HuH-7 (cell line): Measurements from ENCODE around the gene MFF.
"Not testable (repeated sequence)": the region's sequence is repeated elsewhere in the genome, so short reads cannot be mapped to it uniquely, and the experiment has no call there.

ENCODE experiments used
- DNase-seq: peaks from one replicate; pipeline ENCODE4 v3.0.0; 2011; ENCODE audit warnings: low spot score

MFF gene

GRCh38 chr2:227377467-227378351 is 52.7 kb downstream of the MFF start:
- DNase-seq, result no peak

DNA sequence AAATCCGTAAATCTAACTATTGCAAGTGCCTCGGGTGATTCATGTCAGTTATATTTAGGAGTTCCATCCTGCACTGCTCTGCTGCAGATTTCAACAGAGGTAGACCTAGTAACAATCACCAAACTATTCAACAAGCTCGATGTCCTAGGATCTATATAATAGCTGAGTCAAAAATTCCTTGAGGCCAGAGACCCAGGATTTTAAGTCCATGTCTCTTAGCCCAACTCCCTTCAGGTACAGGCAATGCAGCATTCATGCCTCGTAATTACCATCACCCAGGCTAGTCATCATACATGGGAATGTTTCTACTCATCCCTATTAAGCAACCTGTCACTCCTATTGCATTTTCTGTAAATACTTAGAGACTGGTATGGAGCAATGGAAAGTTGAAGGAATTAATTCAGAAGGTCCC is 53.3 kb downstream of the MFF start:
- DNase-seq, result no peak

- DNase-seq, result no peak
These were observed 54.0 kb downstream of the MFF start, which contains the start of gene TM4SF20 for GRCh38 chr2:227379095-227379494. Gene TM4SF20, minus strand, starts transcription at chr2:227379306. Its CDS starts 38 bp downstream, at chr2:227379268.

DNA sequence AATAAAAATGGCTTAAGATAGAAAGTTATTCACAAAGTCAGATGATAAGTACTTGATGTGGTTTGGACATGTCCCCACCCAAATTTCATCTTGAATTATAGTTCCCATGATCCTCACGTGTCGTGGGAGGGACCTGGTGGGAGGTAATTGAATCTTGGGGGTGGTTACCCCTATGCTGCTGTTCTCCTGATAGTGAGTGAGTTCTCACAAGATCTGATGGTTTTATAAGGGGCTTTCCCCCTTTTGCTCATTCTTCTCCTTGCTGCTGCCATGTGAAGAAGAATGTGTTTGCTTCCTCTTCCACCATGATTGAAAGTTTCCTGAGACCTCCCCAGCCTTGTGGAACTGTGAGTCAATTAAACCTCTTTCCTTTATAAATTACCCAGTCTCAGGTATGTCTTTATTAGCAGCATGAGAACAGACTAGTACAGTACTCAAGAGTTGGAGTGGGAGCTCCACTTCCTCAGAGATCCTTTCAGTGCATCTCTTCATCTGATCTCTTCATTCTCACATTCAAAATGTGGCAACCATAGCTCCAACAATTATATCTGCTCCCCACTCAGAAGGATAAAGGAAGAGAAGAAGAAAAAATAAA is 57.3 kb downstream of the MFF start:
- not testable (repeated sequence) for DNase-seq

GRCh38 chr2:227383686-227384085 is 58.6 kb downstream of the MFF start:
- no peak for DNase-seq

DNA sequence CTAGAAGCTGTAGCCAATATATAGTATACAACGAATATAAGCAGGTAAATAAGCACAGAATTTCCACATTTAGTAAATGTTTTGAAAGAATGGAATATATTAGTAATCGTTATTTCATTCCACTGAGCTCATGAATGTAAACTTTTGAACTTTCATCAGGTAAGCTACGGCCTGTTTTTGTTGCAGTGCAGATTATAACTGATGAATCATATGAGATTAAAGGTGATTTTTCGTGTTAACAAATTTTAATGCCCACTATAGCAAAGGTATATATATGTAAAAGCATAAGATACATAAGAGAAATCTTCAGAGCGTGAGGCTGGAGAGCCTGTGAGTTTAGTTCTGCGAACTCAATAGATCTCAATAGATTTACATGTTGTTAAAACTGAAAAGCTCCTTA is 61.6 kb downstream of the MFF start:
- no peak for DNase-seq

DNA sequence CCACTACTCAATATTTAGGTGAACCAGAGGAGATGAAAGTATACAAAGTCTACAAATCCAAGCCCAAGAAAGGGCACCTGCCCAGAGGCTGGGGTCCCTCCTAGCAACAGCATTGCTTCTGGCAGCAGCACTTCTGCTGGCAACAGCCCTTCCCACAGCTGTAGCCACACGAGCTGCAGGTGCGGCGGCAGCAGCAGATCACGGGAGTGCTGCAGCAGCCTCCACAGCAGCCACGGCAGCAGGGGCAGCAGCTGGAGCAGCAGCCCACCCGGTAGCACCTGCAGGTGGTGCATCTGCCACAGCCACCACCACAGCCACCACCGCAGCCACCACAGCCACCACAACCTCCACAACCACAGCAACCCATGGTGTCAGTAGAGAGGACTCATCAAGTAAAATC is 62.5 kb downstream of the MFF start, which contains the start of gene SCYGR1:
SCYGR1 (minus strand) TSS at position 367 of the 400 bp plus-strand sequence; CDS start at position 367, 0 bp downstream.
- DNase-seq, result not testable (repeated sequence)

DNA sequence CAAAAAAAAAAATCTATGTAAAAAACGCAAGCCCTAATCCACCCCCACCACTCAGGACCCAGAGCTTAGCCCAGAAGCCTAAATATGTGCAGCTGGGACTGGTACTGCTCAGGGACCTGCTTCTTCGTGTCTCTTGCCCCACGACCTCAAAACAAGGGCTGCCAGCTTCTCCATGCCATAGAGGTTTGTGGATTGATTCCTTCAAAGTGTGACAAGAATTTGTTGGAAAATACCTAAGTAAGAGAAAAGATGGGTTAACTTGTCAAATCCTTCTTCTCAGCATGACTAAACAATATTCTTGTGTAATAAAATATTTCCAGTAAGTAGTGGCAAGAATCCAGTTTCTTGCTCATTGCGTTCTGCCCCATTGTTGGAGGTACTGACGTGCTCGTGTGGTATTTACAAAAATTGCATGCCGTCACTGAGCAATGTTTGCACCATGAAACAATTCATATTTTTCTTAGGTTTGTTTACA is 63.5 kb downstream of the MFF start:
- no peak for DNase-seq

- no peak for DNase-seq
These were observed 64.2 kb downstream of the MFF start for GRCh38 chr2:227389231-227389630.

DNA sequence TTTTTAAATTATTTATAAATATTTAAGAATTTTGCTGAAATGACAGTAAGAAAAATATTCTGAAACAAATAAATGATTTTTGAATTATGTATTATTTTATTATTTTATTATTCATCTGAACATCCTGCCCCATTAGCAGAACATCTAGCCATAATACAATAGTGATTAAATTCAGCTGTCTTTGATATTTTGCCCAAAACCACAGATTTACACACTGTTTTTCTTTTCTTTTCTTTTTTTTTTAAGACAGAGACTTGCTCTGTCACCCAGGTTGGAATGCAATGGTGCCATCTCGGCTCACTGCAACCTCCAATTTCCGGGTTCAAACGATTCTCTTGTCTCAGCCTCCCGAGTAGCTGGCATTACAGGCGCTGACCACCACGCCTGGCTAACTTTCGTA is 64.6 kb downstream of the MFF start:
- no peak for DNase-seq

GRCh38 chr2:227390468-227391256 is 65.6 kb downstream of the MFF start:
- DNase-seq, result no peak

GRCh38 chr2:227394401-227394800 is 69.3 kb downstream of the MFF start:
- DNase-seq, result no peak

- DNase-seq, result no peak
These were observed 70.5 kb downstream of the MFF start for GRCh38 chr2:227395556-227395955.

- no peak for DNase-seq
These were observed 72.5 kb downstream of the MFF start for GRCh38 chr2:227397562-227397961.

DNA sequence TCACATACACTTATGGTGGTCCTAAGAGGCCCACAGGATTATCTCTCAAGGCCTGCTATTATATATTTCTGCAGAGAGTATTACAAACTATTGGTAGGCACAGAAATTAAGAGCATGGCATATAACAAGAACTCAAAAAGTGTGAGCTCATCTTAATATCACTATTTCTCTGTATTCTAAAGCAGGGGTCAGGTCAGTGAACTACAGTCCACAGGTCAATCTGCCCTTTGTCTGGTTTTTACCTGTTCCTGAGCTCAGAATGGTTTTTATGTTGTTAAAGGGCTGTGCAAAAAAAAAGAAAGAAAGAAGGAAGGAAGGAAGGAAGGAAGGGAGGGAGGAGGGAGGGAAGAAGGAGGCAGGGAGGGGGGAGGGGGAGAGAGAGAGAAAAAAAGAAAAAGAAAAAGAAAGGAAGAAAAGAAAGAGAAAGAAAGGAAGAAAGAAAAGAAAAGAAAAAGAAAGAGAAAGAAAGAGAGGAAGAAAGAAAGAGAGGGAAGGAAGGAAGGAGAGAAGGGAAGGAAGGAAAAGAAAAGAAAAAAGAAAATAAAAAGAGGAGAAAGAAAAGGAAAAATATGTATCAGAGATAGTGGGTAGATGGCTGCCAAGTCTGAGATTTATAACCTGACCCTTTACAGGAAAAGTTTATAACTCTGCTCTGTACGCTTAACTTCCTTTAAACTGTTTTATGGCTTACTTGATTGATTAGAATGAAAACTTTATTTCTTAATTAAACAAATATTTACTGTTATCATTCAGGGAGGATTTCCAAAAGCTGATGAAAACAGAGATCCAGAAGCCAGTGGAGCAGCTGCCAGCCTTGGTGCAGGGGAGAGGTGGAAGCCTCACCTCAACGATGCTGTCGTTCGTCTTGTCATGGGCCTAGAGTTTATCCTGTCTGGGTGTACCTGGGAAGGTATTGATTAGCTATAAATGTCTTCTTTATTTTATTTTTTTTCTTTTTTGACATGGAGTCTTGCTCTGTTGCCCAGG is 73.9 kb downstream of the MFF start:
- DNase-seq, result no peak

GRCh38 chr2:227401550-227401949 is 76.5 kb downstream of the MFF start:
- no peak for DNase-seq

GRCh38 chr2:227402321-227402720 is 77.3 kb downstream of the MFF start:
- DNase-seq, result no peak

DNA sequence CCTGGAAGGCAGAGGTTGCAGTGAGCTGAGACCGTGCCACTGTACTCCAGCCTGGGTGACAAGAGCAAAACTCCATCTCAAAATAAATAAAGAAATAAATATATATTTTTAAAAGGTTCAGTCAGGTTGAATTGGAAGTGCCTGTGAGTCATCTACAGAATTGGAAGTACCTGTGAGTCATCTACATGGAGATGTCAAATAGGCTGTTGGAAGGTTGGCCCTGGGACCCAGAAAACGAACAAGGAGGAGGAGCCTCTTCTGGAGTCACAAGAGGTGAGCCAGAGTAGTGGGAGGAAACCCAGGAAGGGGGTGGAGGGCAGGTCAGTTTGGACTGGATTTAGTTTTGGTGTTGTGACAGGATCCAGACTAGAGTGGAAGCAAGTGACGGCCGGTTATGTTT is 77.9 kb downstream of the MFF start:
- no peak for DNase-seq

DNA sequence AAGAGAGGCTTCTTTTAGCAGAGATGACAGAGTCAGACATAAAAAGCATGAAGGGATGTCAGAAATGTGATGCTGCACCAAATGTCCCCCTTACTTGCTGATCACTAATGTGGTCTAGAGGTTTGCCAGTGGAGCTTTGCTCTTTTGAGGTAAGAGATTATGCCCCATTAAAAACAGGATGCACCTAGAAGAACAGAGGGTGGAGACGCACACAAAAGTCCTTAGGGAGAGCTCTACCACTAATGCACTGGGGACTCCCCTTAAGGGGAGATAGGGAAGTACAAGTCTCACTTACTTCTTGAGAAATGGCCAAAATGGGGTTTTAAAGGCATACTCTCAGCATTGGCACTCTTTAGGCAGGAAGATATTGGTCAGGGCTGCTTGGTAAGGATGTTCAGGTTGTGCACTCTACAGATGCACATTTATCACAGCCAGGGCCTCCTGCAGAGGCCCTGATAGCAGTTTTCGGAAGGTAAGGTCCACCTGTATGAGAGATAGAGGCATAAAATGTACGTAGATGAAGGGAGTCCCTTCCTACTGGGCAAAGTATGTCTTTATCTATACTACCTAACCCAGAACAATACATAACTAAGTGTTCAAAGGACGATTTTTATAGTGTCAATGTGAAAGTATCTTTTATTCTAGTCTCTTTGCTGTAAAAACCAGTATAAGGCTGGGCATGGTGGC is 79.7 kb downstream of the MFF start:
- DNase-seq, result no peak

DNA sequence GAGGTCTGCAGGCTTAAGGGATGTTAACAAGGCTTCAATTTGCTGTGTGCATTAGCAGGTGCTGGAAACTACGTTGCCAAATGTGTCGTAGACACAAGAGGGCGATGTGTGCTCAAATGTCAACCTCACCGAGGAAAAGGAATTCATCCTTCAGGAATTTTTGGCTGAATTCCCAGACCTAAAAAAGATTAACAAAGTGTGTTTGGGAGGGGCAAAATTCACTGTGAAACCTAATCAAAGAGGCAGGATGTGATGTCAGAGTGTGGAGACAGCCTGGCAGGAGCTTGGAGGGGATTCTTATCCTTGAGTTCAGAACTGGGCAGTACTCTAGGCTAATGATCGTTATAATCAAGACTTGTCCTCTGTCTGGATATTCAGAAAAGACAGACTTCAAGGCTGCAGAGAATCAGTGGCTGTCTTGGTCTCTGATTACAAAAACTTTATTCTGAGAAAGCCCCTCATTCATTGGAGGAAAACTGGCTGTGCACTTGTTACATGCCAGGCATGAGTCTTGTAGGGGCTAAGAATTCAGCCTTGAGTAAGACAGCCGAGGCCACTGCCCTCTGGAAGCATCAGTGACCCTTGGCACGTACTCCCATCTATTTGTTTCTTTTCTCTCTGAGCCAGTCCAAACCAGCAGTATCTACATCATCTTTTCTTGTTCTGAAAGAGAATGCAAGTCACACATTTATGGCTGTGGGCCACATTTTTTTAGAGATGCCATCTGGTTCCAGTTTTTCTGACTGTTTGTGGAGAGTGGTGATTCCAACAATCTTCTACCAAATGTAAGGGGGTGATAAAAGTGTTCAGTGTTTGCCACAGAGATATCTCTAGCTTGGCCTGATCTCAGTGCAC is 81.4 kb downstream of the MFF start:
- DNase-seq, result peak; percentile 83
